Colonic mucosa (tissue), 4 donors: ENCODE data around the gene TTC12. TPM values are rescaled to one million over a fixed set of nuclear protein-coding genes. Genes with fewer than 3 reads are reported as not detected.

Experiments
- DNase-seq: peaks from one replicate; pipeline ENCODE4 v3.0.0-alpha.2; 2020
- H3K27ac ChIP-seq: fragments of 200-600 bp; one replicate; pipeline ENCODE4 v1.8.0; 2021
- H3K27me3 ChIP-seq: fragments of 200-600 bp; one replicate; pipeline ENCODE4 v1.8.0; 2021
- H3K36me3 ChIP-seq: fragments of 200-600 bp; one replicate; pipeline ENCODE4 v1.8.0; 2021
- H3K4me1 ChIP-seq: fragments of 200-600 bp; one replicate; pipeline ENCODE4 v1.8.0; 2021; ENCODE audit warnings: mild to moderate bottlenecking
- H3K4me3 ChIP-seq: fragments of 200-600 bp; one replicate; pipeline ENCODE4 v1.8.0; 2021
- H3K9ac ChIP-seq, 2 donors: one replicate each; pipeline ENCODE4 v1.7.0; 2013; ENCODE audit warnings: control low read depth in 2 of 2, low read depth in 2 of 2, low read length in 2 of 2
- H3K9me3 ChIP-seq: fragments of 200-600 bp; one replicate; pipeline ENCODE4 v1.8.0; 2021
- intact Hi-C: fragments of 100-400 bp; cut with DNase I; formaldehyde crosslinking; loops from one replicate; pipeline ENCODE4 v1.14.1; 2022
- total RNA-seq, 2 donors: library from RNA; stranded (reverse); fragmentation: NEBNext Ultra II Directional in 1 of 2; extraction: Animal tissue kit (Norgen Biotek cat#: 25700) in 1 of 2; gene quantifications; one replicate each; pipeline ENCODE4 v1.2.1, GENCODE V29; 2021
- TF ChIP-seq, protein P1 (sequence below): fragments of 200-600 bp; IDR thresholded peaks from one replicate; pipeline ENCODE4 v1.8.0; 2022; ENCODE audit warnings: antibody characterized with exemption, mild to moderate bottlenecking
- donor health status: healthy.
- donor health status: DM: no; HTN: no; CAD: no.
- donor health status: DM: no; HTN: no; CAD: no.

Gene TTC12
- total RNA-seq, 2 donors from 2014 or later, result 11.1 to 21.3 TPM

DNA sequence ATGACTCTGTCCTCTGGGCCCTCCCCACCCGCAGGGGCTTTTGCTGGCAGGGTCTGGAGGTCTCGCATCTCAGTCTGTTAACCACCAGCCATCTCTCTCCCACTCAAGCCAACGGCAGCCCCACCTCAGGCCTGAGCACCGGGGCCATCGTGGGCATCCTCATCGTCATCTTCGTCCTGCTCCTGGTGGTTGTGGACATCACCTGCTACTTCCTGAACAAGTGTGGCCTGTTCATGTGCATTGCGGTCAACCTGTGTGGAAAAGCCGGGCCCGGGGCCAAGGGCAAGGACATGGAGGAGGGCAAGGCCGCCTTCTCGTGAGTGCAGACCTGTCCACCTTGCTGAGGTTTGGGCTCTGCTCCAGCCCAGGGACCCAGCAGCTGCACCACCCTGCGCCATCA, 44.3 kb upstream of the TTC12 start:
- Histone ChIP-seq H3K9me3 (no peaks in the 10 kb centered on the region), H3K36me3 (no peaks in the 10 kb centered on the region), H3K27ac (no peak overlapping the region), H3K4me3 (no peak overlapping the region), H3K9ac (no peak overlapping the region), H3K4me1 (no peaks in the 10 kb centered on the region), H3K27me3 (no peaks in the 10 kb centered on the region)
- no peak for DNase-seq
- TF ChIP-seq, protein P1, sequence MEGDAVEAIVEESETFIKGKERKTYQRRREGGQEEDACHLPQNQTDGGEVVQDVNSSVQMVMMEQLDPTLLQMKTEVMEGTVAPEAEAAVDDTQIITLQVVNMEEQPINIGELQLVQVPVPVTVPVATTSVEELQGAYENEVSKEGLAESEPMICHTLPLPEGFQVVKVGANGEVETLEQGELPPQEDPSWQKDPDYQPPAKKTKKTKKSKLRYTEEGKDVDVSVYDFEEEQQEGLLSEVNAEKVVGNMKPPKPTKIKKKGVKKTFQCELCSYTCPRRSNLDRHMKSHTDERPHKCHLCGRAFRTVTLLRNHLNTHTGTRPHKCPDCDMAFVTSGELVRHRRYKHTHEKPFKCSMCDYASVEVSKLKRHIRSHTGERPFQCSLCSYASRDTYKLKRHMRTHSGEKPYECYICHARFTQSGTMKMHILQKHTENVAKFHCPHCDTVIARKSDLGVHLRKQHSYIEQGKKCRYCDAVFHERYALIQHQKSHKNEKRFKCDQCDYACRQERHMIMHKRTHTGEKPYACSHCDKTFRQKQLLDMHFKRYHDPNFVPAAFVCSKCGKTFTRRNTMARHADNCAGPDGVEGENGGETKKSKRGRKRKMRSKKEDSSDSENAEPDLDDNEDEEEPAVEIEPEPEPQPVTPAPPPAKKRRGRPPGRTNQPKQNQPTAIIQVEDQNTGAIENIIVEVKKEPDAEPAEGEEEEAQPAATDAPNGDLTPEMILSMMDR, result no peak
- intact Hi-C loops, result no loop called here

DNA sequence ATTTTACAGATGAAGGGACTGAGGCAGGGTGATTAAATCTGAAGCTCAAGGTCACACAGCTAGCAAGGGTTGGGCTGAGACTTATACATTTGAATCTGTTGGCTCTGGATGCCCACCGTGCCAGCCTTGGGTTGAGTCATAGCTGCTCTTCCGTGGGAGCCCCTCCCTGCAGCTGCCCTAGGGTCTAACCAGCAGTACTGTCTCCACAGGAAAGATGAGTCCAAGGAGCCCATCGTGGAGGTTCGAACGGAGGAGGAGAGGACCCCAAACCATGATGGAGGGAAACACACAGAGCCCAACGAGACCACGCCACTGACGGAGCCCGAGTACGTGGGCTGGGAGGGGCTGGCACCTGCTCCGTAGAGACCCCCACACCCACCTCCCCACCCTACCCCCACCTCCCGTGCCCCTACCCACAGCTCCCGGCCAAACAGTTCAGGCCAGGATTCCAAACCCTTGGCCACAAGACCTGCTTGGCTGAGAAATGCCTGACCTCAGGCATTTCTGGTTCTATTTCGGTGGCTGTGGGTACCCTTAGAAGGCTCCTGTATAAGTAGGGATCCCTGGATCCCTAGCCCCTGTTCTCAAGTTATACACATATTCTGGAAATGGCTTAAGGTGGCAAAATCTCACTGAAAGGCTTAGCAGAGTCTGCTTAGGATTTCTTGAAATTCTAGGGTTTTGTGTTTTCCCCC, 42.7 kb upstream of the TTC12 start:
- Histone ChIP-seq H3K4me3 (no peak overlapping the region), H3K9me3 (no peaks in the 10 kb centered on the region), H3K36me3 (no peaks in the 10 kb centered on the region), H3K27ac (no peak overlapping the region), H3K4me1 (no peaks in the 10 kb centered on the region), H3K27me3 (no peaks in the 10 kb centered on the region), H3K9ac (no peak overlapping the region)
- intact Hi-C loops, result no loop called here
- TF ChIP-seq, protein P1, result no peak
- no peak for DNase-seq

DNA sequence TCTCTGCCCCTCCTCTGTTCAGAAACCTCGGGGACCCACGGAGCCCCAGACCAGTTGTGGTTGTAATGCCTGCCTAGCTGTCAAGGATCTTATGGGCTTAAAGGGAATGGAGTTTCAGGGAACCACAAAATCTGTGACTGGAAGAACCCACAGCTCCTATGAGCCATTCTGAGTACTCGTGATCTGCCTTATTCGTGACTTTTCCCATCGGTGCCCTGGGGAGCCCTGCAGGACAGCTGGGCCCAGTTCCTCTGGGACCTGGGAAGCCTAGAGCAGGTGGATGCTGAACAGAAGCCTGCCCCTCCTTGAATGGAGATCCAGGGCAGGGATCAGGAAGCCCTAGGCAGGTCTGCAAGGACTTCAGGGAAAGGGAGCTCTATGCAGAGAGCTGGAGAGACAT, 42.1 kb upstream of the TTC12 start:
- intact Hi-C loops, result no loop called here

DNA sequence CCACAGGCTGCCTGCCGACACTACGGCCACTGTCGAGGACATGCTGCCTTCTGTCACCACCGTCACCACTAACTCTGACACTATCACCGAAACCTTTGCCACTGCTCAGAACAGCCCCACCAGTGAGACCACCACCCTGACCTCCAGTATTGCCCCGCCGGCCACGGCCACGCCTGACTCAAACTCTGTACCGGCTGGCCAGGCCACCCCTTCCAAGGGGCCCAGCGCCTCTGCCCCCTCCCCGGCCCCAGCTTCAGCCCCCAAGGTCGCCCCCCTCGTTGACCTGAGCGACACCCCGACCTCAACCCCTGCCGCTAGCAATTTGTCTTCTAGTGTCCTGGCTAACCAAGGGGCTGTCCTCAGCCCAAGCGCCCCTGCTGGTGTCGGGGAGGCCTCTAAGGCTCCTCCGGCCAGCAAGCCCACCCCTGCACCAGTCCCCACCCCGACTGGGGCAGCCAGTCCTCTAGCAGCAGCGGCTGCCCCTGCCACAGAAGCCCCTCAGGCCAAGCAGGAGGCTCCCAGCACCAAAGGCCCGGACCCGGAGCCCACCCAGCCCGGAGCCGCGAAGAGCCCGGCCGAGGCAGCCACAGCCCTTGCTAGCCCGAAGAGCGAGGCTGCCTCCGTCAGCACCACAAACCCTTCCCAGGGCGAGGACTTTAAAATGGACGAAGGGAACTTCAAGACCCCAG, 41.3 kb upstream of the TTC12 start:
- H3K27me3 ChIP-seq, result no peaks in the 10 kb centered on the region
- TF ChIP-seq, protein P1, result no peak
- no peak overlapping the region for H3K9ac ChIP-seq
- no peak overlapping the region for H3K4me3 ChIP-seq
- no peak for DNase-seq
- no peaks in the 10 kb centered on the region for H3K36me3 ChIP-seq
- no peaks in the 10 kb centered on the region for H3K4me1 ChIP-seq
- no peaks in the 10 kb centered on the region for H3K9me3 ChIP-seq
- H3K27ac ChIP-seq, result no peak overlapping the region
- intact Hi-C loops, result no loop called here

More for the DNA sequence above, 42.1 kb upstream of the TTC12 start:
- Histone ChIP-seq H3K4me1 (no peaks in the 10 kb centered on the region), H3K27me3 (no peaks in the 10 kb centered on the region), H3K9ac (no peak overlapping the region), H3K36me3 (no peaks in the 10 kb centered on the region), H3K27ac (no peak overlapping the region), H3K9me3 (no peaks in the 10 kb centered on the region), H3K4me3 (no peak overlapping the region)
- TF ChIP-seq, protein P1, result no peak
- no peak for DNase-seq

DNA sequence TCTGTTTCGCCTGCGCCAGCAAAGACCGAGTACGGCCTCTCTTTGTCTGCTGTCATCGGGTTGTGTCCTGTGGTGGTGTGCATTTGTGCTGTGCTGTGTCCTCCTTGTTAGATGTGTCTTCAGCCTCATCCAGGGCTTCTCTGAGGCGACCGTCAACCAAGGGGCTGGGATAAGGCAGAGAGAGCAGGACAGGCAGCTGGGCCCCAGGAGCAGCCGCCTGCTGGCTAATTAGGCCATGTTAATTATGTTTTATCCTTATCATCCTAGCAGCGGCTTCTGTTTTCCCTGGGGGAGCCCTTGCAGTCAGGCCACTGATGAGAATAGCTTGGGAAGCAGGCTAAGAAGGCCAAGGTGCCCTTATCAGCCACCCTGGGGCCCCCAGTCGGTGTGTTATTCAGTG, 40.7 kb upstream of the TTC12 start:
- Histone ChIP-seq H3K4me1 (no peaks in the 10 kb centered on the region), H3K4me3 (no peak overlapping the region), H3K9ac (no peak overlapping the region), H3K27ac (no peak overlapping the region), H3K36me3 (no peaks in the 10 kb centered on the region), H3K9me3 (no peaks in the 10 kb centered on the region), H3K27me3 (no peaks in the 10 kb centered on the region)
- intact Hi-C loops, result no loop called here
- no peak for DNase-seq
- TF ChIP-seq, protein P1, result no peak
